ENCODE data around the gene CACNA1E. TPM values are rescaled to one million over a fixed set of nuclear protein-coding genes. Genes with fewer than 3 reads are reported as not detected.

The CACNA1E gene
- total and polyA plus RNA-seq, 2 of the 4 experiments (the other 2 are of a cell fraction) = not detected

DNA sequence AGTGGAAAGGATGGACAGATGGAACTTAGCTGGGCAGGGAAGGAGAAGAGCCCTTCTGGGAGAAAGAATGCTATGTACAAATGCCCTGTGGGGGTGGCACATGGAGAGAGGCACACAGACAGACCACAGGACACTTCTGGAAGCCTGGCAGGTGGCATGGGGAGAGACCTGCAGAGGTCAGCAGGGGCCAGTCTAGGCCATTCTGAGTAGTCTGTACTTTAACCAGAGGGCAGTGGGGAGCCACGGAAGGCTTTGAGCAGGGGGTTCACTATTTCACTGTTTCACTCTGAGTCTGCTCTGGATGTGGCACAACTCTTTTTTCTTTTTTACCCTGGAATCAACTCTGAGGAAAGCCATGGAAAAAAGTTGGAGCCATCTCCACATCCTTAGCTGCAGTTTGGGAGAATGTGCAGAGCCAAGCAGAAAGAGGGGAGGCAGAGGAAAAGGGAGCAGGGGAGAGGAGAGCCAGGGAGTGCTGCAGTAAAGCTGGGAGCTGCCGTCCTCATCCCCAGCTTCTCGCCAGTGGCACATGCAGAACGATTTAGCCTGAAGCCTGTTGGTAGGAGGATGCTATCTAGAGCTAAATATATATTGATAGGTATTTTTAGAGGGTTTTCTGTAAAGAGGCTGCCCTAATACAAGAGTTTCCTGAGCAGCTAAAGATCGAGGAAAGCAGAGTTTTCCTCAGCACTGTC lies 34.0 kb downstream of the CACNA1E start:
- POLR2A ChIA-PET (ENCODE audit: unreplicated experiment) = no interaction called here
- no peak overlapping the region for H3K9ac ChIP-seq (ENCODE audit: low read depth, low read length)
- intact Hi-C loops (cut with micrococcal nuclease) (no loop called here), in situ Hi-C loops (cut with MboI; ENCODE audit: low sequenced_read_pairs) (no loop called here), dilution Hi-C loops (cut with HindIII; ENCODE audit: low sequenced_read_pairs, unreplicated experiment) (no loop called here)
- no peaks in the 10 kb centered on the region for H3K9me3 ChIP-seq (ENCODE audit: control insufficient read depth, insufficient read depth, low read length)
- H2AK5ac ChIP-seq (ENCODE audit: low read depth, low read length) = no peak overlapping the region
- H2BK5ac ChIP-seq (ENCODE audit: low read depth, low read length, poor library complexity, severe bottlenecking) = no peak overlapping the region
- no peak overlapping the region for H3K4ac ChIP-seq (ENCODE audit: low read depth, low read length)
- H3K56ac ChIP-seq (ENCODE audit: extremely low read depth, insufficient read depth, low read length) = no peak overlapping the region
- no peak overlapping the region for H3K18ac ChIP-seq (ENCODE audit: low read depth, low read length)
- H3K4me2 ChIP-seq (ENCODE audit: low read depth, low read length) = no peak overlapping the region
- H2BK20ac ChIP-seq (ENCODE audit: low read depth, low read length) = no peak overlapping the region
- H3K4me1 ChIP-seq (ENCODE audit: control insufficient read depth, insufficient read depth, low read length) = no peaks in the 10 kb centered on the region
- no peak overlapping the region for H2BK120ac ChIP-seq (ENCODE audit: low read depth, low read length)
- no peak overlapping the region for H4K5ac ChIP-seq (ENCODE audit: low read depth, low read length)
- H3K27ac ChIP-seq (ENCODE audit: insufficient read depth, low read length) = no peak overlapping the region
- H3K9me1 ChIP-seq (ENCODE audit: insufficient read depth, low read length) = no peaks in the 10 kb centered on the region
- no peaks in the 10 kb centered on the region for H4K20me1 ChIP-seq (ENCODE audit: insufficient read depth, low read length)
- no peaks in the 10 kb centered on the region for H3K36me3 ChIP-seq (ENCODE audit: control insufficient read depth, insufficient read depth, low read length)
- no peak overlapping the region for H4K91ac ChIP-seq (ENCODE audit: insufficient read depth, low read depth, low read length)
- no peak overlapping the region for H2AK9ac ChIP-seq (replicated peaks; ENCODE audit: low read depth, low read length, poor library complexity)
- no peak for DNase-seq
- H3K79me1 ChIP-seq (ENCODE audit: low read depth in 1 of 2, low read length in 2 of 2) = no peaks in the 10 kb centered on the region
- no peak overlapping the region for H3K14ac ChIP-seq (replicated peaks; ENCODE audit: low read depth, low read length)
- no peak for TF ChIP-seq RAD21 (IDR thresholded peaks at IDR 0.05; ENCODE audit: low read length)
- no peak for TF ChIP-seq POLR2A (IDR thresholded peaks at IDR 0.05; ENCODE audit: low read depth, low read length)
- no peak for TF ChIP-seq MAZ (IDR thresholded peaks at IDR 0.05; ENCODE audit: borderline replicate concordance, low read depth, low read length)
- TF ChIP-seq, protein P1, sequence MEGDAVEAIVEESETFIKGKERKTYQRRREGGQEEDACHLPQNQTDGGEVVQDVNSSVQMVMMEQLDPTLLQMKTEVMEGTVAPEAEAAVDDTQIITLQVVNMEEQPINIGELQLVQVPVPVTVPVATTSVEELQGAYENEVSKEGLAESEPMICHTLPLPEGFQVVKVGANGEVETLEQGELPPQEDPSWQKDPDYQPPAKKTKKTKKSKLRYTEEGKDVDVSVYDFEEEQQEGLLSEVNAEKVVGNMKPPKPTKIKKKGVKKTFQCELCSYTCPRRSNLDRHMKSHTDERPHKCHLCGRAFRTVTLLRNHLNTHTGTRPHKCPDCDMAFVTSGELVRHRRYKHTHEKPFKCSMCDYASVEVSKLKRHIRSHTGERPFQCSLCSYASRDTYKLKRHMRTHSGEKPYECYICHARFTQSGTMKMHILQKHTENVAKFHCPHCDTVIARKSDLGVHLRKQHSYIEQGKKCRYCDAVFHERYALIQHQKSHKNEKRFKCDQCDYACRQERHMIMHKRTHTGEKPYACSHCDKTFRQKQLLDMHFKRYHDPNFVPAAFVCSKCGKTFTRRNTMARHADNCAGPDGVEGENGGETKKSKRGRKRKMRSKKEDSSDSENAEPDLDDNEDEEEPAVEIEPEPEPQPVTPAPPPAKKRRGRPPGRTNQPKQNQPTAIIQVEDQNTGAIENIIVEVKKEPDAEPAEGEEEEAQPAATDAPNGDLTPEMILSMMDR (conservative IDR thresholded peaks at IDR 0.05; ENCODE audit: low read depth, low read length) = no peak
- no peak for TF ChIP-seq FOS (IDR thresholded peaks at IDR 0.05; ENCODE audit: low read depth, low read length)
- TF ChIP-seq NFE2L2 (IDR thresholded peaks at IDR 0.05; ENCODE audit: low read depth, low read length) = no peak
- TF ChIP-seq CEBPB (IDR thresholded peaks at IDR 0.05; ENCODE audit: low read depth, low read length) = no peak
- no peak for TF ChIP-seq SMC3 (IDR thresholded peaks at IDR 0.05; ENCODE audit: low read depth, low read length)
- no peak for TF ChIP-seq MAFK (IDR thresholded peaks at IDR 0.05; ENCODE audit: low read depth, low read length)
- TF ChIP-seq CHD1 (IDR thresholded peaks at IDR 0.05; ENCODE audit: low read depth, low read length) = no peak
- no peak for TF ChIP-seq RFX5 (IDR thresholded peaks at IDR 0.05; ENCODE audit: low read depth, low read length)
- no peak overlapping the region for H3K23ac ChIP-seq (ENCODE audit: low read depth, low read length)
- WGBS, 2 experiments (ENCODE audit: extremely low coverage in 2 of 2, insufficient read length in 1 of 2) = 10% methylated on average over 2 of the region's 5 CpGs; no CpG with 5 or more reads in 1 of the 2 experiments
- H3K27me3 ChIP-seq (ENCODE audit: control insufficient read depth, insufficient read depth, low read length) = no peaks in the 10 kb centered on the region
- H2BK15ac ChIP-seq (ENCODE audit: low read depth, low read length) = no peak overlapping the region
- no peak overlapping the region for H4K8ac ChIP-seq (ENCODE audit: low read depth in 2 of 2, low read length in 2 of 2)
- no peak for ATAC-seq (ENCODE audit: low read depth)
- no peak overlapping the region for H2AFZ ChIP-seq (replicated peaks; ENCODE audit: low read length, poor library complexity)
- no peak overlapping the region for H3K4me3 ChIP-seq (ENCODE audit: insufficient read depth, low read depth, low read length)
- no TSS peak for BruUV-seq (replicated peaks)
- CTCF ChIA-PET = no interaction called here

Measured in IMR-90 (cell line).